NCI-H526 (cell line): Measurements from ENCODE around the gene AIRE.
"Not testable (repeated sequence)": the region's sequence is repeated elsewhere in the genome, so short reads cannot be mapped to it uniquely, and the experiment has no call there.

Experiments used
- DNase-seq, 2 experiments: peaks; one replicate each; lab custom pipeline; 2025; lab: John Stamatoyannopoulos, UW

AIRE gene

DNA sequence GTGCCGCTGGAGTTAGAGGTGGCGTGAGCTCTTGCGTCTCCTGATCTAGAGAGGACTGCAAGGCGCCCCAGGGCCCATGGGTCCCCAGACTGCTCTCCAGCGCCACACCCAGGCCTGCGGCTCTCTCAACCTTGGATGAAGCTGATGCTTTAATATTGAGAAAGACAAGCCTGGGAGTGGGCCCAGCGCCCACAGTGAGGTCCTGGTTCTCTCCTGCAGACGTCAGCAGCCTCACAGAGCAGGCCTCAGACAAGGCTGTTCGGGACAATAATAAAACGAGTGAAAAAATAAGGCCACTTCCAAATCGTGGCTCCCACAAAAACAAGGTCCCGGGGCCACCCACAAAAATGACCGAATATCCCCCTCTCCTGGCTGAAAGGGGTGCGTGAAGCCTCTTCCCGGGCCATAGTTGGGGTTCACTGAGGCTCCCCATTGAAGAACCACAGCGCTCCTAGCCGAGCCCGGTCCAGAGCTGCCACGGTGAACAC lies 18.0 kb upstream of the AIRE start:
- DNase-seq = peak in 1 of 2 experiments; percentile 22

DNA sequence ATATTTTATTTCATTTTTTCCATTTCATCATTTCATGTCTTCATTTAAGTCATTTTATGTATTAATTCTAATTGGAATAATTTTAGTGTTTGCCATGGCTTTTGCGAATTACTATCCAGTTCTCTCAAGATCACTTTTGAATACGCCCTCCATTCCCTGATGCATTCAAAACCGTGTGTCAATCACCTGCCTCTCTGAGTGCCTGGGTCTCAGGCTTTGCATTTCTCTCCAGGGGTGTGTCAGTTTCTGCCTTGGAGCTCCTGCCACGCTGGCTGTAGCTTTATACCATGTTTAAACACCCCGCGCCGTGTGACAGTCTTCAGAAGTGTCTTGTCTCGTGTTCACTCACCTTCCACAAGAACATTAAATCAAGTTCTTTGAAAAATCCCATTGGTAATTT lies 16.6 kb upstream of the AIRE start:
- no peak for DNase-seq

DNA sequence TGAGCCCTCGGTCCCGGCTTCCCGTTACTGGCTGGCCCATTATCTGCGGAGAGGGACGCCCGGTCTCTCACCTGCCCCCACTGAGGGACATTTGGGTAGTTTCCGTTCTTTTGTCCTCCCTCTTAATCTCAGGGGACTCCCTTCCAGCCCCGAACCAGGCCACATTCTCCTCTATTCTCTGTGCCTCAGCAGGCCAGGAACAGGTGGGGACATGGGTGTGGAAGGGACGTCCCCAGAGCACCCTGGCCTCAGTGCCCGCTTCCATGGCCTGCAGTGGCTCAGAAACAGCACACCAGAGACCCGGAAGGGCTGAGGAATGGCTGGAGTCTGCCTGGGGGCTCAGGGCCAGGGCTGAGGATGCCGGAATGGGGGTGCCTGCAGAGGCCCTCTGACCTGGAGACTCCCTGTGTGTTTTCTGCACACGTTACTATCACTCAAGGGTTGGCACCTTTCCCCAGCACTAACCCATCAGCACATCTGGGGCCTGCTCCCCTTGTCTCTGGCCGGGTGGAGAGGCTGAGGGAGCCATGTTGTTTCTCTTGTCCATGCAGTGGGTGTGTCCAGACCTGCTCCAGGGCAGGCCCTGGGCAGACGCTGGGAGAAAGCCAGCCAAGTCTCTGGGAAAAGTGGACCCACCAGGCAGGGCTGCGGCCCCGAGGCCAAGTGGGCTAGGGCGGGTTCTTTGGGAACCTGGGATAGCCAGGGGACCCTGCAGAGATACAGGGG lies 14.0 kb upstream of the AIRE start:
- no peak for DNase-seq

DNA sequence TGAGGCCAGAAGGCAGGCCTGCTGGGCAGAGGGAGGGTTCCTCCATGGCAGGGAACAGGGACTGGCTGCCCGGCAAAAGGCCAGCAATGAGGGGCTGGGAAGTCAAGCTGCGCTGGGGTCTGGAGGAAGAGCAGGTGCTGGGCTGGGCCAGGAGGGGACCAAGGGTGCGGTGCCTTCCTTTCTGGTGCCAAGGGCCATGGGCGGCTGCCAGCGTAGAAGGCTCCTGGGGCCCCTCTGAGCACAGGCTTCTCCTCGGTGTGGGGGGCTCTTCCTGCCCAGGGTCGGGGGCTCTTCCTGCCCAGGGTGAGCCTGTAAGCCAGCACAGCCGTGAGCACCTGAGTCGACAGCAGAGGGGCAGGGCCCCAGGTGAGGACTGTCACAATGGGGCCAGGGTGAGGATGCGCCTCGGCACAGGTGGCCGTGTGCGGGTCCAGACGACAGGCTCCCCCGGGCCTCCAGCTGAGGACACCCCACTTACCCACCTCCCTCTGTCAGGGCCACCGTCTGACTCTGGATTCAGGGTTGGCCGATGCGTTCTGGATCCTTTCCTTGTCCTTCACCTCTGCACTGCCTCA lies 13.3 kb upstream of the AIRE start:
- DNase-seq = no peak

DNA sequence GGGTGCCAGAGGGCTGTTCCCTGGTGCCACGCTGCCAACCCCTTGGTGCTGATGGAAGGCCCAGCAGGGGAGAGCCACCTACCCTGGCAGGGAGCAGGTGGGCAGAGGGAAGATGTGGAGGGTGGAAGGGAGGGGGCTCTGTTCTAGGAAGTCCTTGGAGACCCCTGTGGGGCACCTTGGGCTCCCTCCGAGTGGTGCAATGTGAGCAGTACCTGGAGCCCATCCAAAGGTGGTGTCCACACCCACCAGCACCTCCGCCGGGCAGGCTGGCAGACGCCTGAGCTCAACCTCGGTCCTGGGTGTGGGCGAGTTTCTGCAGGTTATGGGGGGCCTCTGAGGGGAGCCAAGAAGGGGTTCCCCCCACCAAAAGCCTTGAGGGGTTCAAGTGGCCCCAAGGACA lies 12.6 kb upstream of the AIRE start:
- DNase-seq = no peak

DNA sequence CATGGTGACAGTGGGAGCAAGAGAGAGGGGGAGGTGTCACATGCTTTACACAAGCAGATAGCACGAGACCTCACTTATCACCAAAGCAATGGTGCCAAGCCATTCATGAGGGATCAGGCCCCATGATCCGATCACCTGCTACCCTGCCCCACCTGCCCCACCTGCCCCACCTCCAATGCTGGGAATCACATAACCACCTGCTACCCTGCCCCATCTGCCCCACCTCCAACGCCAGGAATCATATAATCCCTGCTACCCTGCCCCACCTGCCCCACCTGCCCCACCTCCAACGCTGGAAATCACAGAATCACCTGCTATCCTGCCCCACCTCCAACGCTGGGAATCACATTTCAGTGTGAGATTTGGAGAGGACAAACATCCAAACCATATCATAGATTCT lies 10.6 kb upstream of the AIRE start:
- no peak for DNase-seq

DNA sequence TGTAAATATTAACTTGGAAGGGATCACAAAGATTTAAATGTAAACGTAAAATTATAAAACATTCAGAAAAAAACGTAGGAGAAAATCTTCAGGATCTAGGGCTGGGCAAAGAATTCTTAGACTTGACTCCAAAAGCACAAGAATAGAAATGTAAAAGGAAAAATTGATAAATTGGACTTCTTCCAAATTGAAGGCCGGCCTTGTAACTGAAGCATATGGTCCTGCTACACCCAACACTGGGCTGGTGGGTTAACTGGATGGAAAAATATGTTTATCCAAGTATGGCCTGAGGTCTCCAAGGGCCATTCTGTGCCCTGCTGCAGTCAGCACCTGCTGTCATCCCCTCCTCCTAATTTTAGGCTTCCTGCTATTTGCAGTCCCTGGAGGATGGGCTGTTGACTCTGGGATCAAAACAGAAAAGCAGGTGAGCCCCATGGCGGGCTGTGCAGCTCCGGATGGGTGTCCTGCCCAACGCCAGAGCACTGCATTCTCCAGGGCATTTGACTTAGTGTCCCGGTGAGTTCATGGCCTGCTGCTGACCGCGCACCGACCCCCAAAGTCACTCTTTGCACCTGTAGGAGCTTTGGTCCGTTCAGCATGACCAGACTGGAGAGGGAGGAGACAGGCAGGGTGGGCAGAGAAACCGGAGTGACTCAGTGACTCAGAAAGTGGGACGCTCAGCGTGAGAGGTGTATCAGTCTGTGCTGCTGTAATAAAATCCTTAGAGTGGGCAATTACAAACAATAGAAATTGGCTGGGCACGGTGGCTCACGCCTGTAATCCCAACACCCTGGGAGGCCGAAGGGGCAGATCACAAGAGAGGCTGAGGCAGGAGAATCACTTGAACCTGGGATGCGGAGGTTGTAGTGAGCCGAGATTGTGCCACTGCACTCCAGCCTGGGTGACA lies 6.1 kb upstream of the AIRE start:
- DNase-seq = no peak

DNA sequence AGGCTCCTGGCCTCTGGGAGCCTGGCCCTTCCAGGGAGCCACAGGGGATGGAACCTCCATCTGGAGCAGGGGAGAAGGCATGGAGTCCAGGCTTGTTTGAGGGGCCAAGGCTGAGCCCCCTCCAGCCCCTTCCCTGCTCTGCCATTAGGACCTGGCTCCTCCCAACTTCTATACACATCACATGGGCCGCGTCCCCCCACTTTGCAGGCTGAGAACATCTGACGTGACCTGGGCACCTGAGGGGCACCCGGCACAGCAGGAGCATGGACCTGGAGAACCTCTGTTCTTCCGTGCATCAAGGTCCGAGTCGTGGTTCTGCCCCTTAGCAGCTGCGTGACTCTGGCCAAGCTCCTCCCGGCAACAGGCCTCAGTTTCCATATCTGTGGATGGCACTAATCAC lies 3.9 kb upstream of the AIRE start:
- no peak for DNase-seq

DNA sequence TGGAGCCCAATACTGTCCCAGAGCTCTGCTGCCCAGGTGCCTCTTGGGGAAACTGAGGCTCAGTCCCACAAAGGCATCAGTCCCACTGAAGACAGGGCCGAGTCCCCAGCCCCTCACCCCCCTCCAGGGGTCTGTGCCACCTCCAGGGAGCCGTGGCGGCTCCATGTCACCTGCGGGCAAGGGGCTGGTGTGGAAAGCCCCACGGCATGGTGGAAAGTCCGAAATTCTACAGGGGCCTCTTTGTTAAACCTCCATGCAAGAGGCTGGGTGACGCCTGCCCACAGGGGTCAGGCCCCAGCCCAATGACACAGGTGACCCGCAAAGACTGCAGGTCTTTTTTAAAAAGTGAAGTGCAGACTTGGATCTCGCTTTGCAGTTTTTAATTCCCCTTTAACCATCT lies 3.3 kb upstream of the AIRE start:
- DNase-seq = no peak

DNA sequence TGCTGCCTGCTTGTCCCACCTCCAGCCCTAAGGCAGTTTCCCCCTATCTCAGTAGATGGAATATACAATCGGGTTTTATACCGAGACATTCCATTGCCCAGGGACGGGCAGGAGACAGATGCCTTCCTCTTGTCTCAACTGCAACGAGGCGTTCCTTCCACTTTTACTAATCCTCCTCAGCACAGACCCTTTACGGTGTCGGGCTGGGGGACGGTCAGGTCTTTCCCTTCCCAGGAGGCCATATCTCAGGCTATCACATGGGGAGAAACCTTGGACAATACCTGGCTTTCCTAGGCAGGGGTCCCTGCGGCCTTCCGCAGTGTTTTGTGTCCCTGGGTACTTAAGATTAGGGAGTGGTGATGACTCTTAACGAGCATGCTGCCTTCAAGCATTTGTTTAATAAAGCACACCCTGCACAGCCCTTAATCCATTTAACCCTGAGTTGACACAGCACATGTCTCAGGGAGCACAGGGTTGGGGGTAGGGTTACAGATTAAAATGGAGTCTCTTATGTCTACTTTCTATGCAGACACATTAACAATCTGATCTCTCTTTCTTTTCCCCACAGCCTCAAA lies 2.4 kb upstream of the AIRE start:
- not testable (repeated sequence) for DNase-seq

DNA sequence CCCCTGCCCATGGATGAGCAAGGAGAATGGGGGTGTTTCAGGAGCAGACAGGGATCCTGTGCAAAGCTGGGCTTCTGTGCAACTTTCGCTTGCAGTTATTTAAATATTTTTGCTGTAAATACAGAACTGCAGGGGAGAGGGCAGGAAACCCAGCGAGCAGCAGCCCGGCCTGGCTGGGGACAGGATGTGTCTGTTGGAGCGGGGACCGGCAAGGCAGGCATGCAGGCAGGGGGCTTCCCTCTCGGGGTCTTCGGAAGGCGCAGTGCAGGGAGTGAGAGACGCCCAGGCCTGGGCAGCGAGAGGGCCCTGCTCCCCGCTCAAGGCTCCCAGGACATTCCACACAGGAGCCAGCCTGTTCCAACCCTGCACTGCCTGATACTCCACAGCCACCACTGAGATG lies 1.7 kb upstream of the AIRE start:
- DNase-seq = no peak

DNA sequence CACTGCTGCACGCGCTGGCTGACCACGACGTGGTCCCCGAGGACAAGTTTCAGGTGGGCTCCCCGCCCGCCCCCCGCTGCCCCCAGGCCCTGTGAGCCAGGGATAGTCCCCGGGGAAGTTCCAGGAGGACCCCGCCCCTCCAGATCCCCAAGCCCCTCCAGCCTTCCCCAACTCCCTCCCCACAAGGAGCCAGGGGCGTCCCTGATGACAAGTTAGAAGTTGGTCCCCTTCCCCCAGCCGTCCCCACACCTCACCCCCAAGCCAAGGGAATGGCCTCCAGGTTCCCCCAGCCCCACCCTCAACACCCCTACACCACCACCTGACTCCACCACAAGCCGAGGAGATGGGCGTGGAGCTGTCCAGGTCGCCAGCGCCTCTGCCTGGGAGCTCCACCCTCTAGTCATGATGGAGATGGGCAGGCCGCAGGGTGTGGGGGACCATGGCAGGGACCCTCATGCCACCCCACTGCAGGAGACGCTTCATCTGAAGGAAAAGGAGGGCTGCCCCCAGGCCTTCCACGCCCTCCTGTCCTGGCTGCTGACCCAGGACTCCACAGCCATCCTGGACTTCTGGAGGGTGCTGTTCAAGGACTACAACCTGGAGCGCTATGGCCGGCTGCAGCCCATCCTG lies 525 bp downstream of the AIRE start:
- no peak for DNase-seq

DNA sequence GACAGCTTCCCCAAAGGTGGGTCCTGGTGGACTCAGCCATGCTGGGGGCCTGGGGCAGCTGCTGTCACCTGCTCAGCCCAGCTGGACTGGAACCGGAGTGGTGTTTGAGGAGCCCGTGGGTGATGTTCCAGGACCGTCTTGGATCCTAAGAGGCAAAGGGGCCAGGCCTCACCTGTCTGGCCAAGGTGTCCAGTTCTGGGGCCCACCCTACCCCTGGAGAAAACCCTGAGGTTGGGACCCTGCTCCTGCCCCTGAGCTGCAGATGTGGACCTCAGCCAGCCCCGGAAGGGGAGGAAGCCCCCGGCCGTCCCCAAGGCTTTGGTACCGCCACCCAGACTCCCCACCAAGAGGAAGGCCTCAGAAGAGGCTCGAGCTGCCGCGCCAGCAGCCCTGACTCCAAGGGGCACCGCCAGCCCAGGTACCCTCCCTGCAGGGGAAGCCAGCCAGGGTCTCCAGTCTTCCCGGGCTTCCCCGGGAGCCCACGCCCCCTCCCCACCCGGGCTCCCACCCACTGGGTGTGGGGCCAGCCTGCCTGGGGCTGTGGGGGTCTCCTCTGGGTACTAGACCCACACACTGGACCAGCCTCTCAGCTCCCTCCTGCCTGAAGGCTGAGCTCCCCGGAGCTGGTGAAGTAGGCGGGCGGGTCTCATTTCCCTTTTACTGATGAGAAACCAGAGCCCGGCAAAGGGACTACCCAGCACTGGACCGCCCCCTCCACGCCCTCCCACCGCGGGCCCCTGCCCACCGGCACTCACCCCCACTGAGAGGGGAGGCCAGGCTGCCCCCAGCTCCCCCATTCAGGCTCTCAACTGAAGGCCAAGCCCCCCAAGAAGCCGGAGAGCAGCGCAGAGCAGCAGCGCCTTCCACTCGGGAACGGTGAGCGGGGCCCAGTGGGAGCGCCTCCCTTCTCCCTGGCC lies 1.3 kb downstream of the AIRE start:
- no peak for DNase-seq

DNA sequence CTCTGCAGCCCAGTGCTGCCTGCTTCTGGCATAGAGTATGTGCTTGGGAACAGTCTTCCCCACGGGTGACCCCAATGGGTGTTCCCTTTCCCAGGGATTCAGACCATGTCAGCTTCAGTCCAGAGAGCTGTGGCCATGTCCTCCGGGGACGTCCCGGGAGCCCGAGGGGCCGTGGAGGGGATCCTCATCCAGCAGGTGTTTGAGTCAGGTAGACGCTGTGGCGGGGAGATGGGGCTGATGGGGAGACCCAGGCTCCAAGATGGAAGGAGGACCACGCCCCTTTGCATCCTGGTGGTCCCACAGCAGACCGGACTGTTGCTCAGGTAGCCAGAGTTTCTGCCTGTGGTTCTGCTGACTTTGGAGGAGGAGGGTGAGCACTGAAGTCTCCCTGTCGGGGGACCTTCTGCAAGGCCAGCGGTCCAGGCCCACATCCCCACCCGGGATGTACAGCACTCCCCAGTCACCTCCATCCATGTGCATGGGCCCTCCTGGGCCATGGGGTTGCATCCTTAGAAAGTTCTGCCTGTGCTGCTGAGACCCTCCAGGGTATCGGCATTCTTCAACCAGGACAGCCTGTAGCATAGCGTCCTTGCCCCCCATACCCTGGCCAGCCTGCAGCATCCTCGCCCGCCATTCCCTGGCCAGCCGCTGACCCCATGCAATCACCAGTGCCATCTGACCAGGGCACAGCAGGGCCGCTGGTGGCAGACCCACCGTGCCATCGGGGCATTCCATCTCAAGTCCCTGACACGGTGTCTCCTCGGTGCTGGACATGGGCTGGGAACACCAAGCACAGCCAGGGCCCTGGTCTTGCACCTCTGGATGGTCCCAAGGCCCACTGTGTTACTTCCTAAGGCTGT lies 2.8 kb downstream of the AIRE start:
- no peak for DNase-seq

DNA sequence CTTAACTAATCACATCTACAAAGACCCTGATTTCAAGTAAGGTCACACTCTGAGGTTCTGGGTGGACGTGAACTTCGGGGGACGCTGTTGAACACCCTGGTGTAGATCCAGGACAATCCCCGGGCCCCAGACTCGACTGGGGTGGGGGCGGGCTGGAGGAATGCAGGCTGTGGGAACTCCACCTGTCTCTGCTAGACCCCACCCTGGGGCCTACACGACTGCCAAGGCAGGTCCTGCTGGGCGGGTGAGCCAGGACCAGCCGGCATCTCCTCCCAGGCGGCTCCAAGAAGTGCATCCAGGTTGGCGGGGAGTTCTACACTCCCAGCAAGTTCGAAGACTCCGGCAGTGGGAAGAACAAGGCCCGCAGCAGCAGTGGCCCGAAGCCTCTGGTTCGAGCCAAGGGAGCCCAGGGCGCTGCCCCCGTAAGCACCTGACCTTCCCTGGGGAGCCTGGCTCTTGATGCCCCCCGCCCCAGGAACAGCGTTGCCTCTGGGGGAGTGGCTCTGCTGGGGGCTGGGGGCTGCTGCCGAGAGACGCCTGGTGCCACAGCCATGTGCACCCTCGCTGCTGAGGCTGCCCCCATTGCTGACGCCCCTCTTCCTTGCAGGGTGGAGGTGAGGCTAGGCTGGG lies 3.8 kb downstream of the AIRE start:
- DNase-seq = no peak

DNA sequence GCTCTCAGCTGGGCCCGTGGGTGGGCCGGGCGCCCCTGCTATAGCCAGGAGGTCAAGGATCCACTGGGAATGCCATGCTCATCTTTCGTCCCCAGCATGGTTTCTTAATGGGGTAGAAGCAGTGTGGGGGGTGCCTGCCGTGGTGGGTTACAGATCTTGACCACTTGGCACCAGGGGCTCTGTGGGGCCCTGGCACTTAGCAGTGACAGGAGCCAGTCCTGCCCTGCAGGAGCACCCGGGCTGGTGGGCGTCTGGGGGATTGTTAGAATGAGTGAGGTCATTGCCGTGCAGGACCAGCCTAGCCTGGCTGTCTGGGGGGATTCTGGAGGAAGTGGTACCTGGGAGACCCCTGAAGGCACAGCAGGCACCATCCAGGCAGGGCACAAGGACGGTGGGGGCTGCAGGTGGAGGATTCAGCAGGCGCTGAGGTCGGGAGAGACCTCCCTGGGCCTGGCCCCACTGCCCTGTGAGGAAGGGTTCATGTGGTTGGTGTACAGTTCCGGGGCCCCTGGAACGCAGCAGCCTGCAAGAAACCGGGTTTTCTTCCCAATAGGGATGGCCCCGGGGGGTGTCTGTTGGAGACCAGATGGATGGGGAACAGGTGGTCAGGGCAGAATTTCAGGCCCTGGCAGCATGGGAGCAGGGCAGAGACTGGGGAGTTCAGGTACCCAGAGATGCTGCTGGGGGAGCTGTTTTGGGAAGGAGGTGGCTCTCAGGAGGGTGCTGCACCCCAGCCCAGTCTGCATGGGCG lies 4.8 kb downstream of the AIRE start:
- no peak for DNase-seq

DNA sequence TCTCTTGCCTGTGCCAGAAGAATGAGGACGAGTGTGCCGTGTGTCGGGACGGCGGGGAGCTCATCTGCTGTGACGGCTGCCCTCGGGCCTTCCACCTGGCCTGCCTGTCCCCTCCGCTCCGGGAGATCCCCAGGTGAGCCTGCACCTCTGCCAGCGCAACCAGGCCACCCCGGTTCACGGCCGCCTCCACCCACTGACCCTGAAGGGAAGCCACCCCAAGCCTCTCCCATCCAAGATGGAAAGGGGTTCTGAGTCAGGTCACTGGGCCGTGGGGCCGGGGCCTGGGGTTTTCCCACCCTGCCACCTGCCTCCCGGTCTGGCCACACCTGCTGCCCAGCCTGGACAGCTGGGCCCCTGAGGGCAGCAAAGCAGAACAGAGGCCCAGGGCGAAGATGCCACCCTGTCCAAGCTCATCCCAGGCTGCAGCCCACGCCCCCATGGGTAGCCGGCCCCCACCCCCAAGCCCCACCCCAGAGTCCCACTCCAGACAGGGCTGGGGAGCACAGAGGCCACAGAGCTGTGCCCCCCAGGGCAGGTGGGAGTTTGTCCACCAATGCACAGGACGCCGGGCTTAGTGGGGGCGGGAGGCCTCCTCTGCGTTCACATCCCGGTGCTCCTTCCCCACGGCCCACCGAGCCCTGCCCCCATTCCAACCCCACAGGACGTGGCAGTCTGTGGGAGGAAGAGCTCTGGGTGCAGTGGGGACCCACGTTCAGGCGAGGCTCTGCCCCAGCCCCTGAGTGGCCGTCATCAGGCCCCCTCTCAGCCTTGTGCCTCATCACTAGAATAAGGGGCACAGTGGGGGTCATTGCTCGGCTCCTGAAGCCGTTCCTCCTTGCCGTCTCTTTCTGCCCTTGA lies 5.6 kb downstream of the AIRE start:
- DNase-seq = no peak
